ENCODE measurements around the gene FOXN4. TPM values are rescaled to one million over a fixed set of nuclear protein-coding genes. Genes with fewer than 3 reads are reported as not detected.

FOXN4 gene
- total RNA-seq, 1 donor from 2014 or later = not detected

GRCh38 chr12:109302770-109303169, 6.3 kb downstream of the FOXN4 start:
- DNase-seq (ENCODE audit: low read depth) = no peak
- H3K27me3 ChIP-seq (ENCODE audit: control insufficient read depth, insufficient read depth, low read length) = peaks cover 30% of the 10 kb centered on the region
- H3K36me3 ChIP-seq (ENCODE audit: control insufficient read depth, insufficient read depth, low read length) = no peaks in the 10 kb centered on the region
- TF ChIP-seq CTCF (IDR thresholded peaks at IDR 0.05; ENCODE audit: insufficient read depth, low read length, poor library complexity, severe bottlenecking) = no peak
- no peak overlapping the region for H3K4me3 ChIP-seq (ENCODE audit: low read depth, low read length)

GRCh38 chr12:109302358-109302757, 6.7 kb downstream of the FOXN4 start:
- Histone ChIP-seq H3K36me3 (ENCODE audit: control insufficient read depth, insufficient read depth, low read length) (no peaks in the 10 kb centered on the region), H3K4me3 (ENCODE audit: low read depth, low read length) (no peak overlapping the region), H3K27me3 (ENCODE audit: control insufficient read depth, insufficient read depth, low read length) (peaks cover 26% of the 10 kb centered on the region)
- no peak for DNase-seq (ENCODE audit: low read depth)
- TF ChIP-seq CTCF (IDR thresholded peaks at IDR 0.05; ENCODE audit: insufficient read depth, low read length, poor library complexity, severe bottlenecking) = peak; percentile 22

- no peaks in the 10 kb centered on the region for H3K36me3 ChIP-seq (ENCODE audit: control insufficient read depth, insufficient read depth, low read length)
- DNase-seq (ENCODE audit: low read depth) = no peak
- no peak overlapping the region for H3K4me3 ChIP-seq (ENCODE audit: low read depth, low read length)
- TF ChIP-seq CTCF (IDR thresholded peaks at IDR 0.05; ENCODE audit: insufficient read depth, low read length, poor library complexity, severe bottlenecking) = no peak
- peaks cover 19% of the 10 kb centered on the region for H3K27me3 ChIP-seq (ENCODE audit: control insufficient read depth, insufficient read depth, low read length)
These were observed 7.4 kb downstream of the FOXN4 start for GRCh38 chr12:109301643-109302168.

- H3K27me3 ChIP-seq (ENCODE audit: control insufficient read depth, insufficient read depth, low read length) = peaks cover 8% of the 10 kb centered on the region
- DNase-seq (ENCODE audit: low read depth) = no peak
- no peak for TF ChIP-seq CTCF (IDR thresholded peaks at IDR 0.05; ENCODE audit: insufficient read depth, low read length, poor library complexity, severe bottlenecking)
- H3K4me3 ChIP-seq (ENCODE audit: low read depth, low read length) = no peak overlapping the region
- no peaks in the 10 kb centered on the region for H3K36me3 ChIP-seq (ENCODE audit: control insufficient read depth, insufficient read depth, low read length)
These were observed 9.2 kb downstream of the FOXN4 start for GRCh38 chr12:109299849-109300248.

GRCh38 chr12:109296431-109296830, 12.7 kb downstream of the FOXN4 start:
- TF ChIP-seq CTCF (IDR thresholded peaks at IDR 0.05; ENCODE audit: insufficient read depth, low read length, poor library complexity, severe bottlenecking) = no peak
- H3K27me3 ChIP-seq (ENCODE audit: control insufficient read depth, insufficient read depth, low read length) = peaks cover 6% of the 10 kb centered on the region
- DNase-seq (ENCODE audit: low read depth) = no peak
- H3K4me3 ChIP-seq (ENCODE audit: low read depth, low read length) = no peak overlapping the region
- no peaks in the 10 kb centered on the region for H3K36me3 ChIP-seq (ENCODE audit: control insufficient read depth, insufficient read depth, low read length)

- H3K4me3 ChIP-seq (ENCODE audit: low read depth, low read length) = no peak overlapping the region
- TF ChIP-seq CTCF (IDR thresholded peaks at IDR 0.05; ENCODE audit: insufficient read depth, low read length, poor library complexity, severe bottlenecking) = no peak
- peaks cover 9% of the 10 kb centered on the region for H3K27me3 ChIP-seq (ENCODE audit: control insufficient read depth, insufficient read depth, low read length)
- no peak for DNase-seq (ENCODE audit: low read depth)
- no peaks in the 10 kb centered on the region for H3K36me3 ChIP-seq (ENCODE audit: control insufficient read depth, insufficient read depth, low read length)
These were observed 13.2 kb downstream of the FOXN4 start for GRCh38 chr12:109295764-109296425.
